Cardiac muscle cell (in vitro differentiated cells and primary cell): ENCODE results near the gene STOML2. TPM values are rescaled to one million over a fixed set of nuclear protein-coding genes. Genes with fewer than 3 reads are reported as not detected.

Source experiments
- DNase-seq, 2 donors: peaks; one replicate each; pipeline versions ENCODE4 v3.0.0 to v3.0.0-alpha.2; 2010 to 2017; ENCODE audit warnings: low read depth in 1 of 2, low spot score in 1 of 2
- H3K27ac ChIP-seq: fragments of 200-600 bp; sonication (generic); 2 replicates; pipeline ENCODE4 v1.5.1; 2016
- H3K27me3 ChIP-seq: fragments of 200-600 bp; sonication (generic); 2 replicates; pipeline ENCODE4 v1.6.0; 2016; ENCODE audit warnings: control low read depth
- H3K36me3 ChIP-seq: fragments of 200-600 bp; sonication (generic); 2 replicates; pipeline ENCODE4 v1.5.1; 2016; ENCODE audit warnings: control low read depth
- H3K4me1 ChIP-seq: fragments of 200-600 bp; sonication (generic); 2 replicates; pipeline ENCODE4 v1.8.1; 2017; ENCODE audit warnings: low read depth, mild to moderate bottlenecking, mixed run types
- H3K4me3 ChIP-seq: fragments of 200-600 bp; sonication (generic); 2 replicates; pipeline ENCODE4 v1.5.1; 2016; ENCODE audit warnings: mild to moderate bottlenecking
- H3K9me3 ChIP-seq: fragments of 200-600 bp; sonication (generic); 2 replicates; pipeline ENCODE4 v1.5.1; 2017; ENCODE audit warnings: low read depth, mild to moderate bottlenecking, control low read depth
- polyA plus RNA-seq: library from polyadenylated mRNA; unstranded; fragments of >200 nt; fragmentation: Nextera tagmentation; extraction: Ambion mirVana; gene quantifications from 2 replicates; pipeline ENCODE4 v1.2.1, GENCODE V29; 2016
- total RNA-seq: library from RNA; depleted of rRNA; stranded (reverse); fragments of >200 nt; gene quantifications from 2 replicates; pipeline ENCODE4 v1.2.3, GENCODE V29; 2016
- TF ChIP-seq, protein P1 (sequence below): IDR thresholded peaks from 2 replicates; pipeline ENCODE4 v1.5.1; 2012; ENCODE audit warnings: low read depth, mild to moderate bottlenecking, low read length

Gene STOML2
- total and polyA plus RNA-seq, 2 experiments from 2014 or later, result 151 to 201 TPM

DNA sequence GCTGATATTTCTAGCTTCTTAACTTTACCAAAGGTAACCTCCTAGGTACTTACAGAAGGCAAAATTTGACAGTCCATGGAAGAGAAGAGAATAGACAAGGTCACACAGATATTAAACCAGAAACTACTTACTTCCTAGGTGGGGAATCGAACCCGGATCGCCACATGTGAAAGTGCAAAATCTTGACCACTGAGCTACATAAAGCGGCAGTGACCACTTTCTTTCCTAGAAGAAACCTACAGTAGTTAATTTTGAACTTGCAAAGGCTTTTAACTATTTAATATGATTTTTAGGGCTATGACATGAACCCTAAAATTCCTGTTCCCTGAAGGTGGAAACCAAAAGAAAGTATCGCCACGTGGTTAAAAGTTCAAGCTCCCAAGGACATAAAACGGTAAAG lies 33.1 kb upstream of the STOML2 start:
- H3K4me3 ChIP-seq, result no peak overlapping the region
- TF ChIP-seq, protein P1, sequence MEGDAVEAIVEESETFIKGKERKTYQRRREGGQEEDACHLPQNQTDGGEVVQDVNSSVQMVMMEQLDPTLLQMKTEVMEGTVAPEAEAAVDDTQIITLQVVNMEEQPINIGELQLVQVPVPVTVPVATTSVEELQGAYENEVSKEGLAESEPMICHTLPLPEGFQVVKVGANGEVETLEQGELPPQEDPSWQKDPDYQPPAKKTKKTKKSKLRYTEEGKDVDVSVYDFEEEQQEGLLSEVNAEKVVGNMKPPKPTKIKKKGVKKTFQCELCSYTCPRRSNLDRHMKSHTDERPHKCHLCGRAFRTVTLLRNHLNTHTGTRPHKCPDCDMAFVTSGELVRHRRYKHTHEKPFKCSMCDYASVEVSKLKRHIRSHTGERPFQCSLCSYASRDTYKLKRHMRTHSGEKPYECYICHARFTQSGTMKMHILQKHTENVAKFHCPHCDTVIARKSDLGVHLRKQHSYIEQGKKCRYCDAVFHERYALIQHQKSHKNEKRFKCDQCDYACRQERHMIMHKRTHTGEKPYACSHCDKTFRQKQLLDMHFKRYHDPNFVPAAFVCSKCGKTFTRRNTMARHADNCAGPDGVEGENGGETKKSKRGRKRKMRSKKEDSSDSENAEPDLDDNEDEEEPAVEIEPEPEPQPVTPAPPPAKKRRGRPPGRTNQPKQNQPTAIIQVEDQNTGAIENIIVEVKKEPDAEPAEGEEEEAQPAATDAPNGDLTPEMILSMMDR, result no peak
- DNase-seq, result no peak
- H3K27ac ChIP-seq, result no peak overlapping the region
- H3K36me3 ChIP-seq, result no peaks in the 10 kb centered on the region
- H3K9me3 ChIP-seq, result no peaks in the 10 kb centered on the region
- H3K27me3 ChIP-seq, result no peaks in the 10 kb centered on the region
- H3K4me1 ChIP-seq, result no peaks in the 10 kb centered on the region

- Histone ChIP-seq H3K27ac (no peak overlapping the region), H3K4me1 (no peaks in the 10 kb centered on the region), H3K9me3 (no peaks in the 10 kb centered on the region), H3K36me3 (no peaks in the 10 kb centered on the region), H3K4me3 (no peak overlapping the region), H3K27me3 (no peaks in the 10 kb centered on the region)
- TF ChIP-seq, protein P1, result no peak
- peak in 1 of 2 donors; percentile 19 for DNase-seq
These were observed 32.0 kb upstream of the STOML2 start for GRCh38 chr9:35134920-35135319.

- peaks cover 14% of the 10 kb centered on the region for H3K4me1 ChIP-seq
- peak overlapping the region; percentile 47 for H3K4me3 ChIP-seq
- H3K36me3 ChIP-seq, result no peaks in the 10 kb centered on the region
- no peaks in the 10 kb centered on the region for H3K27me3 ChIP-seq
- DNase-seq, result peak; percentile 96 to 97
- H3K27ac ChIP-seq, result no peak overlapping the region
- TF ChIP-seq, protein P1, result peak; percentile 90
- H3K9me3 ChIP-seq, result no peaks in the 10 kb centered on the region
These were observed 14.1 kb upstream of the STOML2 start for GRCh38 chr9:35116898-35117551.

DNA sequence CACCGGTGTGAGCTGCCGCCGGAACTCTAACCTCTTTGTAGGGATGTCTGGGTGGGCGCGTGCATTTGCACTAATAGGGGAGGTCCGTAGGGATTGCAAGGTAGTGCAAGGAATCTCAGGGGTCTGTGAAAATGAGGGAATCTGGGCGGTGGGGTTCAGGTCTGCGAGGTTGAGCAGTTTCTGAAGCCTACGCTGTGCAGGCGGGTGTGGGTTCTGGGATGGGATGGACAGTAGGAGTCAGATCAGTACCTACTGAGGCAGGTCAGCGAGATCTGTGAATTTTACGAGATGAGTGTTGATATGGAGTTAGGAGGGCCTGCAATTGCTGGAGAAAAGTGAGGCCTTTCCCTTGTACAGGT lies 13.6 kb upstream of the STOML2 start:
- Histone ChIP-seq H3K27ac (peak overlapping the region; percentile 70), H3K4me3 (peak overlapping the region; percentile 47), H3K36me3 (no peaks in the 10 kb centered on the region), H3K9me3 (no peaks in the 10 kb centered on the region), H3K4me1 (peaks cover 18% of the 10 kb centered on the region), H3K27me3 (no peaks in the 10 kb centered on the region)
- TF ChIP-seq, protein P1, result no peak
- DNase-seq, result no peak

- H3K36me3 ChIP-seq, result no peaks in the 10 kb centered on the region
- peak within 1 kb of the TSS; percentile 47 for H3K4me3 ChIP-seq
- H3K4me1 ChIP-seq, result peaks cover 18% of the 10 kb centered on the region
- TF ChIP-seq, protein P1, result no peak
- no peaks in the 10 kb centered on the region for H3K9me3 ChIP-seq
- peak within 1 kb of the TSS; percentile 91 for H3K27ac ChIP-seq
- peak; percentile 98 to 99 for DNase-seq
- no peaks in the 10 kb centered on the region for H3K27me3 ChIP-seq
These were observed 13.0 kb upstream of the STOML2 start, which contains the start of gene ATOSB for GRCh38 chr9:35115680-35116538. Gene ATOSB (minus strand): TSS chr9:35115862. CDS start chr9:35108274, 7,588 bp downstream.
